ENCODE data around the gene MRPL24. TPM values are rescaled to one million over a fixed set of nuclear protein-coding genes. Genes with fewer than 3 reads are reported as not detected.
A peak's percentile ranks its signal among the peaks of the same experiment; 100 is the strongest.

MRPL24 gene
- total RNA-seq, 1 donor from 2014 or later: 17.0 TPM

GRCh38 chr1:156691191-156691590 lies 49.7 kb downstream of the MRPL24 start:
- intact Hi-C loops (cut with DNase I): loop anchor here (10.0 kb wide), 1 partner anchor 204 kb away; the partner anchor contains the start of gene PEAR1
- DNase-seq (ENCODE audit: low spot score in 2 of 2): no peak
- Histone ChIP-seq H3K9me3 (no peaks in the 10 kb centered on the region), H3K4me1 (peaks cover 3 to 8% of the 10 kb centered on the region in 2 donors), H3K27ac (no peak overlapping the region), H3K4me3 (no peak overlapping the region), H3K27me3 (peaks cover 8% of the 10 kb centered on the region), H3K36me3 (no peaks in the 10 kb centered on the region)
- TF ChIP-seq CTCF (IDR thresholded peaks at IDR 0.05): no peak

- no peak for TF ChIP-seq CTCF (IDR thresholded peaks at IDR 0.05)
- H3K36me3 ChIP-seq: no peaks in the 10 kb centered on the region
- H3K9me3 ChIP-seq: no peaks in the 10 kb centered on the region
- H3K4me1 ChIP-seq: peaks cover 3 to 8% of the 10 kb centered on the region in 2 donors
- intact Hi-C loops (cut with DNase I): loop anchor here (10.0 kb wide), 1 partner anchor 204 kb away; the partner anchor contains the start of gene PEAR1
- no peak overlapping the region for H3K27ac ChIP-seq
- DNase-seq (ENCODE audit: low spot score in 2 of 2): no peak
- H3K4me3 ChIP-seq: no peak overlapping the region
- peaks cover 8% of the 10 kb centered on the region for H3K27me3 ChIP-seq
Observed at GRCh38 chr1:156690675-156691036, 50.2 kb downstream of the MRPL24 start.

- no peaks in the 10 kb centered on the region for H3K9me3 ChIP-seq
- H3K27me3 ChIP-seq: peaks cover 8% of the 10 kb centered on the region
- H3K36me3 ChIP-seq: no peaks in the 10 kb centered on the region
- intact Hi-C loops (cut with DNase I): loop anchor here (1.0 to 10.0 kb wide), 3 partner anchors 16 to 205 kb away; partner anchors contain the start of gene PEAR1
- DNase-seq (ENCODE audit: low spot score in 2 of 2): no peak
- H3K4me3 ChIP-seq: peak overlapping the region in 1 of 2 donors; percentile 41
- peaks cover 3 to 8% of the 10 kb centered on the region in 2 donors for H3K4me1 ChIP-seq
- no peak overlapping the region for H3K27ac ChIP-seq
- TF ChIP-seq CTCF (IDR thresholded peaks at IDR 0.05): no peak
Observed at GRCh38 chr1:156689953-156690674, 50.8 kb downstream of the MRPL24 start.

- H3K27me3 ChIP-seq: peaks cover 8% of the 10 kb centered on the region
- no peaks in the 10 kb centered on the region for H3K9me3 ChIP-seq
- H3K4me1 ChIP-seq: peaks cover 3 to 8% of the 10 kb centered on the region in 2 donors
- intact Hi-C loops (cut with DNase I): loop anchor here (1.0 kb wide), 2 partner anchors 17 to 36 kb away; no protein-coding TSS in a partner anchor
- H3K4me3 ChIP-seq: peak overlapping the region in 1 of 2 donors; percentile 41
- peak; percentile 92 to 97 (median 95) for TF ChIP-seq CTCF (IDR thresholded peaks at IDR 0.05)
- peak in 1 of 2 donors; percentile 89 for DNase-seq (ENCODE audit: low spot score in 2 of 2)
- H3K36me3 ChIP-seq: no peaks in the 10 kb centered on the region
- H3K27ac ChIP-seq: no peak overlapping the region
Observed at GRCh38 chr1:156689035-156689952, 51.6 kb downstream of the MRPL24 start.

Other genes with a start within 250 kb of the MRPL24 start
- 106 TPM for gene MEF2D, start 240.3 kb downstream of the MRPL24 start, total RNA-seq
- not detected for gene IQGAP3, start 168.5 kb downstream of the MRPL24 start, total RNA-seq
- not detected for gene TTC24, start 161.4 kb downstream of the MRPL24 start, total RNA-seq
- gene NAXE, start 149.3 kb downstream of the MRPL24 start, total RNA-seq: 85.3 TPM
- gene GPATCH4, start 139.6 kb downstream of the MRPL24 start, total RNA-seq: 29.4 TPM
- 1.4 TPM for gene HAPLN2, start 121.7 kb downstream of the MRPL24 start, total RNA-seq
- not detected for gene BCAN, start 99.0 kb downstream of the MRPL24 start, total RNA-seq
- 74.1 TPM for gene NES, start 63.7 kb downstream of the MRPL24 start, total RNA-seq
- gene CRABP2, start 35.5 kb downstream of the MRPL24 start, total RNA-seq: not detected
- 9.9 TPM for gene METTL25B, start 12.6 kb downstream of the MRPL24 start, total RNA-seq
- 7.8 TPM for gene ISG20L2, start 12.3 kb downstream of the MRPL24 start, total RNA-seq
- gene HDGF, start 10.6 kb upstream of the MRPL24 start, total RNA-seq: 153 TPM
- 16.3 TPM for gene PRCC, start 26.4 kb upstream of the MRPL24 start, total RNA-seq
- gene SH2D2A, start 75.8 kb upstream of the MRPL24 start, total RNA-seq: not detected
- 2.9 TPM for gene INSRR, start 118.0 kb upstream of the MRPL24 start, total RNA-seq
- not detected for gene NTRK1, start 119.8 kb upstream of the MRPL24 start, total RNA-seq
- gene PEAR1, start 152.6 kb upstream of the MRPL24 start, total RNA-seq: 39.8 TPM
- not detected for gene LRRC71, start 179.5 kb upstream of the MRPL24 start, total RNA-seq

All from ascending aorta (tissue), 2 donors.